Keratinocyte (primary cell): ENCODE data around the gene FAIM2. TPM values are rescaled to one million over a fixed set of nuclear protein-coding genes. Genes with fewer than 3 reads are reported as not detected.

ENCODE experiments used
- DNase-seq: peaks from one replicate; pipeline ENCODE4 v3.0.0-alpha.2; 2011; ENCODE audit warnings: low read depth, missing footprints, low spot score
- FAIRE-seq: peaks from 2 replicates; lab custom pipeline; 2011; peaks lifted over from hg19 to GRCh38; lab: Jason Lieb, UNC
- H2AFZ ChIP-seq: 2 replicates; pipeline ENCODE4 v1.6.0; 2012; ENCODE audit warnings: low read length, control low read depth, inconsistent platforms; ENCODE audit not compliant: control insufficient read depth
- H3K27ac ChIP-seq: 2 replicates; pipeline ENCODE4 v1.5.1; 2011; ENCODE audit warnings: low read length; ENCODE audit not compliant: control insufficient read depth, insufficient read depth
- H3K27me3 ChIP-seq: 3 replicates; pipeline ENCODE4 v1.6.0; 2011; ENCODE audit warnings: low read length; ENCODE audit not compliant: control insufficient read depth, insufficient read depth; ENCODE audit errors: extremely low read depth
- H3K36me3 ChIP-seq, 2 experiments: 2 replicates in 1 of 2; 3 replicates in 1 of 2; pipeline ENCODE4 v1.5.1; 2011; ENCODE audit warnings: low read length in 2 of 2, mild to moderate bottlenecking in 1 of 2; ENCODE audit not compliant: control insufficient read depth in 2 of 2, insufficient read depth in 2 of 2; ENCODE audit errors: extremely low read depth in 1 of 2
- H3K4me1 ChIP-seq: 3 replicates; pipeline ENCODE4 v1.5.1; 2011; ENCODE audit warnings: low read length; ENCODE audit not compliant: control insufficient read depth, insufficient read depth; ENCODE audit errors: extremely low read depth
- H3K4me2 ChIP-seq: 3 replicates; pipeline ENCODE4 v1.6.0; 2011; ENCODE audit warnings: low read depth, low read length; ENCODE audit not compliant: control insufficient read depth, insufficient read depth; ENCODE audit errors: extremely low read depth
- H3K4me3 ChIP-seq, 3 experiments: fragments of 200-600 bp in 1 of 3; sonication (generic) in 1 of 3; 2 replicates in 2 of 3; 3 replicates in 1 of 3; pipeline ENCODE4 v1.5.1; 2011 to 2016; ENCODE audit warnings: low read length in 3 of 3, mild to moderate bottlenecking in 3 of 3, control low read depth in 2 of 3, inconsistent platforms in 1 of 3, low read depth in 1 of 3, mixed read lengths in 1 of 3, mixed run types in 1 of 3, moderate library complexity in 1 of 3; ENCODE audit not compliant: control insufficient read depth in 2 of 3, insufficient read depth in 2 of 3; ENCODE audit errors: extremely low read depth in 1 of 3
- H3K79me2 ChIP-seq: 2 replicates; pipeline ENCODE4 v1.6.0; 2012; ENCODE audit warnings: low read length; ENCODE audit not compliant: control insufficient read depth, insufficient read depth
- H3K9ac ChIP-seq: 3 replicates; pipeline ENCODE4 v1.6.0; 2011; ENCODE audit warnings: low read length; ENCODE audit not compliant: control insufficient read depth, insufficient read depth; ENCODE audit errors: extremely low read depth
- H3K9me1 ChIP-seq: 3 replicates; pipeline ENCODE4 v1.6.0; 2011; ENCODE audit warnings: low read length; ENCODE audit not compliant: control insufficient read depth, insufficient read depth; ENCODE audit errors: extremely low read depth
- H3K9me3 ChIP-seq: 2 replicates; pipeline ENCODE4 v1.5.1; 2012; ENCODE audit warnings: low read depth, low read length; ENCODE audit not compliant: control insufficient read depth
- H4K20me1 ChIP-seq: 3 replicates; pipeline ENCODE4 v1.6.0; 2011; ENCODE audit warnings: low read length; ENCODE audit not compliant: control insufficient read depth, insufficient read depth; ENCODE audit errors: extremely low read depth
- EZH2 ChIP-seq: IDR thresholded peaks from one replicate; pipeline ENCODE4 v1.6.1; 2012; ENCODE audit warnings: inconsistent platforms, mild to moderate bottlenecking, low read length, moderate library complexity
- dilution Hi-C: fragments of 300-500 bp; cut with MboI; formaldehyde crosslinking; loops from one replicate; pipeline ENCODE4 v1.7.0; 2020; ENCODE audit warnings: low sequenced_read_pairs; ENCODE audit not compliant: extremely low pct_ligation_motif_present
- polyA plus RNA-seq, 5 experiments: library from polyadenylated mRNA; depleted of rRNA in 3 of 5; stranded (reverse) in 3 of 5; stranded (forward) in 1 of 5; unstranded in 1 of 5; fragments of >200 nt; gene quantifications; 1 replicate in 1 of 5; 2 replicates in 3 of 5; 3 replicates in 1 of 5; pipeline versions ENCODE4 v1.2.1 to v1.2.3, GENCODE V29; 2011 to 2012; ENCODE audit warnings: missing spikeins in 2 of 5, low read depth in 1 of 5, low replicate concordance in 1 of 5
- TF ChIP-seq, protein P1 (sequence below), 3 experiments: IDR thresholded peaks in 1 of 3; conservative IDR thresholded peaks in 1 of 3; optimal IDR thresholded peaks in 1 of 3; 2 replicates in 2 of 3; 3 replicates in 1 of 3; pipeline versions ENCODE3 to v1.5.1; 2011; ENCODE audit warnings: low read length in 3 of 3, mild to moderate bottlenecking in 3 of 3, moderate library complexity in 2 of 3, control low read depth in 1 of 3, inconsistent platforms in 1 of 3; ENCODE audit not compliant: insufficient read depth in 2 of 3; ENCODE audit errors: extremely low read depth in 1 of 3

FAIM2 gene
- polyA plus RNA-seq, 1 donor (not counting 4 experiments of a cell fraction or from before 2014, with no cell fraction given), result not detected

GRCh38 chr12:49888461-49889151 lies 15.1 kb downstream of the FAIM2 start:
- Histone ChIP-seq H2AFZ (no peak overlapping the region), H3K9me1 (no peaks in the 10 kb centered on the region), H3K27ac (no peak overlapping the region), H3K9me3 (no peaks in the 10 kb centered on the region), H3K79me2 (no peaks in the 10 kb centered on the region), H3K36me3 (no peaks in the 10 kb centered on the region), H3K27me3 (peaks cover 22% of the 10 kb centered on the region), H4K20me1 (no peaks in the 10 kb centered on the region), H3K4me2 (no peak overlapping the region), H3K4me1 (peaks cover 3% of the 10 kb centered on the region), H3K4me3 (no peak overlapping the region), H3K9ac (no peak overlapping the region)
- dilution Hi-C loops, result no loop called here
- DNase-seq (no peak), FAIRE-seq (no peak)
- TF ChIP-seq, protein P1, sequence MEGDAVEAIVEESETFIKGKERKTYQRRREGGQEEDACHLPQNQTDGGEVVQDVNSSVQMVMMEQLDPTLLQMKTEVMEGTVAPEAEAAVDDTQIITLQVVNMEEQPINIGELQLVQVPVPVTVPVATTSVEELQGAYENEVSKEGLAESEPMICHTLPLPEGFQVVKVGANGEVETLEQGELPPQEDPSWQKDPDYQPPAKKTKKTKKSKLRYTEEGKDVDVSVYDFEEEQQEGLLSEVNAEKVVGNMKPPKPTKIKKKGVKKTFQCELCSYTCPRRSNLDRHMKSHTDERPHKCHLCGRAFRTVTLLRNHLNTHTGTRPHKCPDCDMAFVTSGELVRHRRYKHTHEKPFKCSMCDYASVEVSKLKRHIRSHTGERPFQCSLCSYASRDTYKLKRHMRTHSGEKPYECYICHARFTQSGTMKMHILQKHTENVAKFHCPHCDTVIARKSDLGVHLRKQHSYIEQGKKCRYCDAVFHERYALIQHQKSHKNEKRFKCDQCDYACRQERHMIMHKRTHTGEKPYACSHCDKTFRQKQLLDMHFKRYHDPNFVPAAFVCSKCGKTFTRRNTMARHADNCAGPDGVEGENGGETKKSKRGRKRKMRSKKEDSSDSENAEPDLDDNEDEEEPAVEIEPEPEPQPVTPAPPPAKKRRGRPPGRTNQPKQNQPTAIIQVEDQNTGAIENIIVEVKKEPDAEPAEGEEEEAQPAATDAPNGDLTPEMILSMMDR (optimal IDR thresholded peaks at IDR 0.05 in 1 of 3, IDR thresholded peaks at IDR 0.05 in 1 of 3, conservative IDR thresholded peaks at IDR 0.05 in 1 of 3; ENCODE audit: extremely low read depth in 1 of 3, insufficient read depth in 2 of 3, low read length in 3 of 3), result peak in 1 of 3 experiments; percentile 7
- no peak for TF ChIP-seq EZH2

DNA sequence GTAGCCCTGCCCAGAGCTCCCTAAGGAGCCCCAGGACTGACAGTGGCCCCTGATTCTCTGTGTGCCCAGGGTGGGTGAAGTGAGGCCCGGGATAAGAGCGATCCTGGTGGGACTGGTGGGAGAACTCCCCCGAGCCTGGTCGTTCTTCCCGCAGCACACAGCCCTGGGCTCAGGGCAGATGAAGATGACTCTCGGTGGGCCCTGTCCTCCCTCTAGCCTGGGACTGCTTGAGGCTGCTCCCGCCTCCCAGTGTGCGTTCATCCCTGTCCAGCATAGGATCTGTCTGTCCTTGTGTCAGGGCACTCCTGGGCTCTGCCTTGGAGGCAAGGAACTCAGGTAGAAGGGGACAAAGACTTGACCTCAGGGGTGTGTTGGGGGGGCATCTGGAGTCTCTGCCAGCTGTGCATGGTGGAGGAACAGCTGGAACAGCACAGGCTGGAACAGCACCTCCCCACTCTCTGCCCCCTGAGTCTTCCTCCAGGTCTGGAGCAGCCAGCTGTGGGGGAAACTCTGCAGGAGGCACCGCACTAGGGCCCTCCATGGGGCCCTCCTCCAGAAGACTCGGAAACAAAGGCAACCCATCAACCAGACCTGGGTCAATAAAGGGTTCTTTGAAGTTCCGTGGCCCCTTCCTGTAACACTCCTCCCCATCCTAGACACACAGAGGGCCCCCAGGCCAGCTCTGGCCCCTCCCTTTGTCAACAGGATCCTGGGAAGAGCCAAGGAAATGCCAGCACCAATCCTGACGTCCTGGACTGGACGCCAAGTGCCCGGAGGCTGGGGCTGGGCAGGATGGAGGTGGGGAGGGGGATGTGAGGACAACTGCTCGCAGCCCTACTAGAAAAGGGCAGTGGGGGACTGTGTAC lies 15.9 kb downstream of the FAIM2 start:
- no peak overlapping the region for H2AFZ ChIP-seq
- TF ChIP-seq EZH2, result no peak
- TF ChIP-seq, protein P1 (optimal IDR thresholded peaks at IDR 0.05 in 1 of 3, IDR thresholded peaks at IDR 0.05 in 1 of 3, conservative IDR thresholded peaks at IDR 0.05 in 1 of 3; ENCODE audit: extremely low read depth in 1 of 3, insufficient read depth in 2 of 3, low read length in 3 of 3), result no peak
- dilution Hi-C loops, result no loop called here
- peaks cover 3% of the 10 kb centered on the region for H3K4me1 ChIP-seq
- no peak for DNase-seq
- no peak overlapping the region for H3K4me3 ChIP-seq
- no peaks in the 10 kb centered on the region for H3K79me2 ChIP-seq
- no peaks in the 10 kb centered on the region for H3K9me1 ChIP-seq
- no peak overlapping the region for H3K4me2 ChIP-seq
- no peaks in the 10 kb centered on the region for H3K9me3 ChIP-seq
- no peaks in the 10 kb centered on the region for H3K36me3 ChIP-seq
- FAIRE-seq, result no peak
- peaks cover 18% of the 10 kb centered on the region for H3K27me3 ChIP-seq
- H3K27ac ChIP-seq, result no peak overlapping the region
- H3K9ac ChIP-seq, result no peak overlapping the region
- no peaks in the 10 kb centered on the region for H4K20me1 ChIP-seq
